Retina (tissue), 1 donor: Measurements from ENCODE around the gene HMGCS2.
"Not testable (repeated sequence)": the region's sequence is repeated elsewhere in the genome, so short reads cannot be mapped to it uniquely, and the experiment has no call there.

Source experiments
- DNase-seq: peaks from one replicate; pipeline ENCODE4 v3.0.0-alpha.2; 2016

The HMGCS2 gene

GRCh38 chr1:119787776-119788175 lies 19.1 kb upstream of the HMGCS2 start:
- no peak for DNase-seq

DNA sequence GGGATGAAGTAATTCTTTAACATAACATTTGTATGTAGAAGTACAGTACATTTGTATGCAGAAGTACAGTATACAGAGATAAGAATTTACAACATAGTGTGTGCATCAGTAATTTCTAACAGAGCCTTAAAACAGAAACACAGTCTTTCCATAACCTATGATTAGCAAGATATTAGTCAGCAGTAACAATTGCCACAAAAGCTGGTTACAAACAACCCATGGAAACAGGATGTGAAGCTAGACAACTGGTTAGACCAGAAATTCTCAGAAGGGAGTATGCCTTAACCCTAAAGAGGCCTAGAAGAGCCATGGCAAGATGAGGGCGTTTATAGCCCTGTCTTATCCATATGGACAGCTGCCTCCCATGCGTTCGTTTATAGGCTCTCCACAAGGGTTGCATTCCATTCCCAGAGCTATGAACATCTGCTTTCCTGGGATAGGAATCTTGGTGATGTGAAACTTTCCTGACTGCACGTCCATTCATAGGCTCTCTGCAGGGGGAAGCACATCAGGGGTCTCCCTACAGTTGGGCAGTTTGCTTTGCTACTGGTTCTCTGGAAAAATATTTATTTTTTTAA lies 17.9 kb upstream of the HMGCS2 start:
- DNase-seq = not testable (repeated sequence)

DNA sequence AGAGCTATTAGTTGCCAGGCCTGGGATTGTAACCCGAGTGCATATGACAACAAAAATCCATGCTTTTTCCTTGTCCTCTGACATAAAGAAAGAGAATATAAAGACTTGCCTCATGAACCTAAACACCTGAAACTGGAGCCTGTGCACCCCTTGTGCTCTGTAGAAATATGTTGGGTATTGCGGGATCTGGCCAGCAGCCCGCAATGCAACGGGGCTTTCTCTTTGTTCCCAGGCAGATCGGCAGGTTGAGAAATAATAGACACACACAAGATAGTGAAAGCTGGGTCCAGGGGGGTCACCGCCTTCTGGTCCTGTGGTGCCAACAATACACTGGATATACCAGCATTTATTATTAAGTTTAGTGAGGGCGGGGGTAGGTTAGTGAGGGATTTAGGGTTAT lies 17.3 kb upstream of the HMGCS2 start:
- not testable (repeated sequence) for DNase-seq

DNA sequence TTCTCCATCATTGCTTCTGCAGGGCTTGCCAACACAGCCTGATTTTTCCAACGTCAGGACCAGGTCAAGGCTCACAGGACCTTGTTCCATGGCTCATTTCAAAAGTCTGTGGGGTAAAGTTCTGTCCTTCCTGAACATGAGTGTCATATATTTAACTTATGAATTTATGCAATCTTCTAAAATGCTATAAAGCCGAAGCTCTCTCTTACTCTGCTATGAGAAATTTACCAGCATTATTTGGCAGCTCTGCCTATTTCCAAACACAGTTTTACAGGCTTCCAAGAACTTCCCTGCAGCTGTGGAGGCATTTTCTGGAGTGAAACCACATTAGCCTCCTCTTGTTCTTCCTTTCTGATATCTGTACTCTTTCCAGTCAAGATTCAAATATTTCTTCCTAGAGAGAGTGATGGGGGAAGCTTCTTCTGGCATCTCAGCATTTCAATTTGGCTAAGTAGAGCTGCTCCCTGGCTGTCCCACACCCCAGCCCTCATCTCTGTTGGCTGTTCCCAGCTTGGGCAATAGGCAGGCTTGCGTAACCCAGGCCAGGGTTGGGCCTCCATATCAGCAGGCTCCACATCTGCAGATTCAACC lies 15.6 kb upstream of the HMGCS2 start:
- DNase-seq = no peak

GRCh38 chr1:119783354-119784185 lies 14.9 kb upstream of the HMGCS2 start:
- DNase-seq = no peak

- peak; percentile 19 for DNase-seq
Observed at GRCh38 chr1:119782631-119783325, 14.1 kb upstream of the HMGCS2 start.

GRCh38 chr1:119781434-119782210 lies 12.9 kb upstream of the HMGCS2 start:
- no peak for DNase-seq

DNA sequence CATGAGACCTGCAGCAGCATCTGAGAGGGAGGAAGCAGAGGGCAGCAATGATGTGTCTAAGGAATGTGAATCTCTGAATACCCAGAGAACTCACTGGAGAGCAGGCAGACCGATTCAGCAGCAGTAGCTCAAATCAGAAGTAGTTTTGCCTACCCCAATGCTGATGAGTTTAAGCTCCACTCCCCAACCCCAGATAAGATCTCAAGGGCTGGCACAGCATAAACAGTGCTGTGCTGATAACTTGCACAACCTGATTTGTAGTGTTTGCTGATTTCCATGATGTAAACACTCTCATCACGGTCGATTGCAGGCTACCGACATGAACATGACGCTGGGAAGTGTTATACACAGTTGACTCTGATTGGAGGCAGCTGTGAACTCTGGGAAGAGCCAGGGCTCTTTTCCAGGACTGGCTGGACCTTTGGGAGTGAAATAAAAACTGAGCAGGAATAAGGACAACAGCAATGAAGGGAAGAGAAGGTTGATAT lies 11.2 kb upstream of the HMGCS2 start:
- DNase-seq = no peak

DNA sequence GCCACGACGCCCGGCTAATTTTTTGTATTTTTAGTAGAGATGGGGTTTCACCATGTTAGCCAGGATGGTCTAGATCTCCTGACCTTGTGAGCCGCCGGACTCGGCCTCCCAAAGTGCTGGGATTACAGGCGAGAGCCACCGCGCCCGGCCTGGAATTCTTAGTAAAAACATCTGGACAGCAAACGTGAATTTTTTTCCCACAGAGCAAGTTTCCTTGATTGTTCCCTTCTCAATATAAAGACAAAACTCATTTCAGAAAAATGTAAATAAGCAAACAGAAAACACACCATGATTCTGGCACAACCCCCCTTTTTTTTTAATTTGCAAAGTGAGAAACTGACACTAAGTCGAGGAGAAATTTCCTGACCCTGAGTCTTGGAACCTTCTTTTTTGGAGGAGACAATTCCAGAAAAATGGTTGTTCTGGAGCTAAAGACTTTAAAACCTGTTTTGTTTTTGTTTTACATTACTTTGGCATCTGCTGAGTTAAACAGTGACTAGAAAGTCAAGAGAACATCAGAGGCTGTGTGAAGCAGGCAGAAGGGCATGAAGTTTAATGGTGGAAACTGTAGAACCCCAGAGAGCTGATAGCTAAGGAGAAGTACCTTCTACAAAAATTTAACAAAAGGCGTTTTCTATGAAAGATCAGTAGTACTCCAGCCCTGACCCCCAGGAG lies 10.3 kb upstream of the HMGCS2 start:
- DNase-seq = no peak

GRCh38 chr1:119778359-119778758 lies 9.7 kb upstream of the HMGCS2 start:
- no peak for DNase-seq

- DNase-seq = no peak
Observed at GRCh38 chr1:119774746-119775490, 6.2 kb upstream of the HMGCS2 start.

DNA sequence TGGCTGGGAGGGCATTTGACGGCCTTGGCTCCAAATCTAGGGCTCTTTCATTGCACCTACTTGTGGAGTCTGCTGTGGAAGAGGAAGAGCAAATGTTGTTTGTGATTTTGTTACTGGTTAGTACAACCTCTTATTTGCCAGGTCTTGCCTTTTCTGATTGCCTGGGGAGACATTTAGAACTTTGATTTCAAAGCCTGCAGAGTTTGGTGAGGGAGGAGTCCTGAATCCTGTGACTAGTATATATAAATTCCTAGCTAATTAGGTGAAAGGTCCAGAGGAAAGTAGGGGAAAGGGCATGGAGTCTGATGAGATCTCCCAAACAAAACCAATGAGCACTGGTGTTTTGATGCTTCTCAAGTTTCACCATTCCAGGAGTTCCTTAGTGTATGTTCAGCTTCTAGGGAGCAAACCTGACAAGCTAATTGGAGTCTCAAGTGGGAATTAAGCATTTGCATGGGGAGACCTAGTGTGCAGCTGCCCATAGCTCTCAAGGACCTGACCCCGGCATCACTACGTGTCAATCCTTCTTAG lies 5.1 kb upstream of the HMGCS2 start:
- no peak for DNase-seq

- no peak for DNase-seq
Observed at GRCh38 chr1:119772298-119772697, 3.6 kb upstream of the HMGCS2 start.

DNA sequence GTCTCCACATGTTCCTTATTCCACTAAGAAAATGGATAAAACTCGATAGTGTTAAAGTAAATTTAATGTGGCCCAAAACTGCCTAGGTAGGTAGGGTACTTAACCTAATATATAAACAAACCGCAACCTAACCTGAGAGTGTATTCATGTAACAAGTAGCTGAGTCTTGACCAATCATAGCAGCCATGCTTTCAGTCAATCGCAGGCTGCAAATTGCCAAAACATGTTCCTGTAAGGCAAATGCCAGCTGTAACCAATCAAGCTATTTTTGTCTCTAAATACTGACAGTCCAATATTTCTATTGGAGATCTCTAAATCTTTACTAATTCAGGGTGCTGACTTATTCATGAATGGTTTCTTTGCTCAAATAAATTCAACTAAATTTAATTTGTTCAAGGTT lies 3.1 kb upstream of the HMGCS2 start:
- no peak for DNase-seq

DNA sequence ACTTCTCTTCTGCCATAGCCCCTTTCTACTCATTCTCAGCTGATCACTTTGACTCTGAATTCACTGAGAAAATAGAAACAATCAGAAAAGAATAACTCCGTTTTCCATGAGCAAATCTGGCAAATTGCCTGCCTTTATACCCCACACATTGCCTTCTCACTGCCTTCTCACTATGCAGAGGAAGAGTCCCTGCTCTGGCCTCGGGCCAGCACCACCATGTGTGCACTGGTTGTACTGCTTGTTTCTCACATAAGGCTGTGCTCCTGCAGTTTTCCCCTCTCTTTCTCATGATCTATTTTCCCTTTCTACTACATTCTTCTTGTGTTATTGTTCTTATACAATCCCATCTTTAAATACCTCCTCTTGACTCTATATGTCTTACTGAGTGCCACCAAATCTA lies 2.3 kb upstream of the HMGCS2 start:
- DNase-seq = no peak

- no peak for DNase-seq
Observed at GRCh38 chr1:119767486-119767885, 1.2 kb downstream of the HMGCS2 start.

GRCh38 chr1:119766374-119766794 lies 2.3 kb downstream of the HMGCS2 start:
- DNase-seq = no peak

DNA sequence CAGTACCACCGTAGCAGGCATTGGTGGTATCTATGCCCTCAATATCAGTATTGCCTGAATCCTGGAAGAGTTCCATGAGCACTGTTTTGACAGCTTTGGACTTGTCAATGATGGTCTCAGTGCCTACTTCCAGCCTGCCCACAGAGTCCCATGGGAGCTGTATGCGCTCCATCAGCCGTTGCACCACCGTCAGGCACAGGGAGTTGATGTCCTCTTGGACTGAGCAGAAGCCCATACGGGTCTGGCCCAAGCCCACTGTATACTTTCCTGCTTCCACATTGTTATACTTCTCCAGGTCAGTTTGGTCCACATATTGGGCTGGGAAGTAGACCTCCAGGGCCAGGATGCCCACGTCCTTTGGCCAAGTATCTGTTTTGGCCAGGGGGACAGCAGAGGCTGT lies 4.5 kb downstream of the HMGCS2 start:
- DNase-seq = no peak

- no peak for DNase-seq
Observed at GRCh38 chr1:119762953-119763352, 5.8 kb downstream of the HMGCS2 start.

GRCh38 chr1:119762409-119762808 lies 6.3 kb downstream of the HMGCS2 start:
- DNase-seq = no peak

DNA sequence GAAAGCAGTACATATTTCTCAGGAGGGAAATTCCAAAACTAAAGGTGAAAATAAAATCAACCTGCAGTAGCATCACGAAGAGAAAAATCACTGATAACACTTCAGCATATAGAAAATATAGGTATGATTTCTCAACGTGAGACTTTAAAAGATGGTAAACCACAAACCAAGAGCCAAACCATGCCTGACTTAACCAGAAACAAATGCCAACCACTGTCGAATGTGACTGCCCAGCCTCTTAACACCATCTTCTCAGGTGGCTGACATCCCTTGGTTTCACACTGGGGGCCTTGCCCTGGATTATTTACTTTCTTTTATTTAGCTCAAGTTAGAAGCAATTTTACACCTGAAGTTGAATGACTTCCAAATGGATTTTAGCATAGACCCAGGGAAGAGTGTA lies 10.1 kb downstream of the HMGCS2 start:
- DNase-seq = no peak
